H9 (cell line): ENCODE measurements around the gene ZNF687. TPM values are rescaled to one million over a fixed set of nuclear protein-coding genes. Genes with fewer than 3 reads are reported as not detected.
A peak's percentile ranks its signal among the peaks of the same experiment; 100 is the strongest.

Source experiments
- DNase-seq: peaks from one replicate; pipeline ENCODE4 v3.0.0-alpha.2; 2017
- H2AFZ ChIP-seq: one replicate; pipeline ENCODE4 v1.6.1; 2013; ENCODE audit warnings: mild to moderate bottlenecking, low read length, control low read depth, moderate library complexity
- H2AK5ac ChIP-seq: 2 replicates; pipeline ENCODE4 v1.6.1; 2013; ENCODE audit warnings: low read length, control low read depth, mixed read lengths; ENCODE audit not compliant: insufficient read length
- H2BK120ac ChIP-seq: one replicate; pipeline ENCODE4 v1.6.1; 2013; ENCODE audit warnings: low read depth, mild to moderate bottlenecking, low read length, control low read depth, inconsistent platforms; ENCODE audit not compliant: poor library complexity, severe bottlenecking
- H2BK12ac ChIP-seq: 2 replicates; pipeline ENCODE4 v1.6.1; 2013; ENCODE audit warnings: low read length, control low read depth, mixed read lengths, low read depth; ENCODE audit not compliant: insufficient read length
- H2BK15ac ChIP-seq: 2 replicates; pipeline ENCODE4 v1.6.1; 2013; ENCODE audit warnings: low read depth, low read length, control low read depth
- H2BK20ac ChIP-seq: one replicate; pipeline ENCODE4 v1.6.1; 2013; ENCODE audit warnings: low read depth, mild to moderate bottlenecking, low read length, control low read depth, inconsistent platforms; ENCODE audit not compliant: poor library complexity, severe bottlenecking
- H2BK5ac ChIP-seq: 2 replicates; pipeline ENCODE4 v1.6.1; 2013; ENCODE audit warnings: low read length, control low read depth, mixed read lengths; ENCODE audit not compliant: insufficient read length
- H3K14ac ChIP-seq: 2 replicates; pipeline ENCODE4 v1.6.1; 2013; ENCODE audit warnings: low read length, control low read depth; ENCODE audit not compliant: insufficient read depth
- H3K18ac ChIP-seq: 2 replicates; pipeline ENCODE4 v1.6.1; 2013; ENCODE audit warnings: low read depth, mild to moderate bottlenecking, mixed read lengths, low read length, control low read depth; ENCODE audit not compliant: insufficient read length
- H3K23ac ChIP-seq: 2 replicates; pipeline ENCODE4 v1.6.1; 2013; ENCODE audit warnings: low read length, control low read depth, mixed read lengths, low read depth; ENCODE audit not compliant: insufficient read length
- H3K23me2 ChIP-seq: 2 replicates; pipeline ENCODE4 v1.6.1; 2013; ENCODE audit warnings: low read depth, mild to moderate bottlenecking, mixed read lengths, low read length, control low read depth; ENCODE audit not compliant: insufficient read length, poor library complexity, severe bottlenecking
- H3K27ac ChIP-seq: 2 replicates; pipeline ENCODE4 v1.5.1; 2013; ENCODE audit warnings: low read length, control low read depth, mixed read lengths, low read depth; ENCODE audit not compliant: insufficient read length
- H3K27me3 ChIP-seq: 2 replicates; pipeline ENCODE4 v1.6.1; 2013; ENCODE audit warnings: low read length, control low read depth, inconsistent platforms; ENCODE audit not compliant: insufficient read depth
- H3K4ac ChIP-seq: 2 replicates; pipeline ENCODE4 v1.6.1; 2013; ENCODE audit warnings: low read depth, mild to moderate bottlenecking, control low read depth, inconsistent platforms, low read length, moderate library complexity
- H3K4me1 ChIP-seq: 2 replicates; pipeline ENCODE4 v1.6.1; 2013; ENCODE audit warnings: low read length, control low read depth, inconsistent platforms; ENCODE audit not compliant: insufficient read depth
- H3K4me2 ChIP-seq: 2 replicates; pipeline ENCODE4 v1.6.1; 2013; ENCODE audit warnings: low read length, control low read depth, mixed read lengths; ENCODE audit not compliant: insufficient read length, insufficient read depth
- H3K56ac ChIP-seq: 2 replicates; pipeline ENCODE4 v1.6.1; 2013; ENCODE audit warnings: low read depth, mild to moderate bottlenecking, mixed read lengths, low read length, control low read depth; ENCODE audit not compliant: insufficient read length
- H3K79me1 ChIP-seq: 2 replicates; pipeline ENCODE4 v1.6.1; 2013; ENCODE audit warnings: low read depth, mild to moderate bottlenecking, moderate library complexity, low read length, control low read depth, inconsistent platforms; ENCODE audit not compliant: insufficient read depth, poor library complexity, severe bottlenecking
- H3K79me2 ChIP-seq: 2 replicates; pipeline ENCODE4 v1.6.1; 2013; ENCODE audit warnings: low read length, control low read depth, inconsistent platforms; ENCODE audit not compliant: insufficient read depth
- H3K9ac ChIP-seq: 2 replicates; pipeline ENCODE4 v1.6.1; 2013; ENCODE audit warnings: low read length, control low read depth, mixed read lengths; ENCODE audit not compliant: insufficient read length; ENCODE audit errors: extremely low read depth
- H3K9me3 ChIP-seq: one replicate; pipeline ENCODE4 v1.6.1; 2013; ENCODE audit warnings: low read depth, low read length, inconsistent platforms; ENCODE audit not compliant: control insufficient read depth
- H3T11ph ChIP-seq: one replicate; pipeline ENCODE4 v1.6.1; 2013; ENCODE audit warnings: mild to moderate bottlenecking, low read length, control low read depth, inconsistent platforms
- H4K20me1 ChIP-seq: one replicate; pipeline ENCODE4 v1.6.1; 2013; ENCODE audit not compliant: control insufficient read depth, insufficient read length, insufficient read depth
- H4K5ac ChIP-seq: 2 replicates; pipeline ENCODE4 v1.6.1; 2013; ENCODE audit warnings: low read depth, mild to moderate bottlenecking, mixed read lengths, low read length, control low read depth; ENCODE audit not compliant: insufficient read length
- H4K8ac ChIP-seq: replicated peaks from 2 replicates; pipeline ENCODE4 v1.6.1; 2013; ENCODE audit warnings: low read length, control low read depth, mixed read lengths, low read depth; ENCODE audit not compliant: insufficient read length
- H4K91ac ChIP-seq: 2 replicates; pipeline ENCODE4 v1.6.1; 2013; ENCODE audit warnings: low read depth, mild to moderate bottlenecking, moderate library complexity, mixed read lengths, low read length, control low read depth; ENCODE audit not compliant: insufficient read length
- H3K27ac Mint-ChIP-seq, 3 experiments: 2 replicates in 2 of 3; 3 replicates in 1 of 3; pipeline ENCODE4 v1.8.0; 2020 to 2021; ENCODE audit warnings: mixed read lengths in 3 of 3, mild to moderate bottlenecking in 1 of 3, moderate library complexity in 1 of 3
- H3K27me3 Mint-ChIP-seq: 2 replicates; pipeline ENCODE4 v1.8.0; 2021; ENCODE audit warnings: low read depth, mild to moderate bottlenecking, moderate library complexity, mixed read lengths
- H3K36me3 Mint-ChIP-seq, 3 experiments: 2 replicates in 2 of 3; 3 replicates in 1 of 3; pipeline ENCODE4 v1.8.0; 2020 to 2021; ENCODE audit warnings: low read depth in 3 of 3, mixed read lengths in 3 of 3; ENCODE audit not compliant: insufficient read depth in 1 of 3
- H3K4me1 Mint-ChIP-seq, 2 experiments: 2 replicates each; pipeline ENCODE4 v1.8.0; 2020; ENCODE audit warnings: mixed read lengths in 2 of 2
- H3K4me3 Mint-ChIP-seq, 2 experiments: 2 replicates in 1 of 2; 3 replicates in 1 of 2; pipeline ENCODE4 v1.8.0; 2020 to 2021; ENCODE audit warnings: mild to moderate bottlenecking in 2 of 2, mixed read lengths in 2 of 2, moderate library complexity in 1 of 2
- H3K9me3 Mint-ChIP-seq, 2 experiments: 2 replicates in 1 of 2; 3 replicates in 1 of 2; pipeline ENCODE4 v1.8.0; 2020; ENCODE audit warnings: mild to moderate bottlenecking in 2 of 2, mixed read lengths in 2 of 2, moderate library complexity in 1 of 2
- WGBS: extraction: QIAGEN DNeasy Blood & Tissue Kit; methylation state at CpG from one replicate; pipeline ENCODE4 v1.1.7; 2013; ENCODE audit warnings: missing lambda C conversion rate, low lambda C conversion rate, mixed read lengths; ENCODE audit not compliant: insufficient read length; ENCODE audit errors: extremely low coverage; 5-methylcytosine and 5-hydroxymethylcytosine counted together
- total RNA-seq: library from RNA; stranded (reverse); gene quantifications from 2 replicates; pipeline ENCODE4 v1.2.1, GENCODE V29; 2021
- TF ChIP-seq, protein P1 (sequence below): fragments of 200-600 bp; sonication (generic); conservative IDR thresholded peaks from 3 replicates; pipeline ENCODE4 v1.8.0; 2021; ENCODE audit warnings: antibody characterized with exemption, mild to moderate bottlenecking

The ZNF687 gene
- total RNA-seq, 1 experiment from 2014 or later = 58.2 TPM

- Histone ChIP-seq H2AK5ac (no peak overlapping the region), H3K56ac (no peak overlapping the region), H3K79me1 (no peaks in the 10 kb centered on the region), H3K23ac (no peak overlapping the region), H2BK15ac (no peak overlapping the region), H3K79me2 (0 out of 2 replicates have a peak, but pooled peaks cover 3% of the 10 kb centered on the region), H4K91ac (no peak overlapping the region), H3K14ac (no peak overlapping the region), H3K9ac (no peak overlapping the region), H3K4me1 (no peaks in the 10 kb centered on the region), H3K9me3 (no peaks in the 10 kb centered on the region), H2BK20ac (no peak overlapping the region), H4K20me1 (no peaks in the 10 kb centered on the region), H3K23me2 (no peaks in the 10 kb centered on the region), H3K4me2 (no peak overlapping the region), H4K8ac (no peak overlapping the region), H2BK5ac (no peak overlapping the region), H2AFZ (no peak overlapping the region), H3K27ac (no peak overlapping the region), H2BK120ac (no peak overlapping the region), H3K18ac (no peak overlapping the region), H2BK12ac (no peak overlapping the region), H4K5ac (no peak overlapping the region), H3K4ac (no peak overlapping the region), H3T11ph (no peak overlapping the region), H3K27me3 (no peaks in the 10 kb centered on the region)
- no peaks in the 10 kb centered on the region for H3K9me3 Mint-ChIP-seq
- H3K27me3 Mint-ChIP-seq = no peaks in the 10 kb centered on the region
- H3K4me3 Mint-ChIP-seq = no peak overlapping the region
- H3K27ac Mint-ChIP-seq = peak overlapping the region in 2 of 3 experiments; percentile 24 to 53; a peak in 1 of 7 replicates
- peaks cover 5% of the 10 kb centered on the region in 2 experiments; a peak in 2 of 4 replicates for H3K4me1 Mint-ChIP-seq
- TF ChIP-seq, protein P1, sequence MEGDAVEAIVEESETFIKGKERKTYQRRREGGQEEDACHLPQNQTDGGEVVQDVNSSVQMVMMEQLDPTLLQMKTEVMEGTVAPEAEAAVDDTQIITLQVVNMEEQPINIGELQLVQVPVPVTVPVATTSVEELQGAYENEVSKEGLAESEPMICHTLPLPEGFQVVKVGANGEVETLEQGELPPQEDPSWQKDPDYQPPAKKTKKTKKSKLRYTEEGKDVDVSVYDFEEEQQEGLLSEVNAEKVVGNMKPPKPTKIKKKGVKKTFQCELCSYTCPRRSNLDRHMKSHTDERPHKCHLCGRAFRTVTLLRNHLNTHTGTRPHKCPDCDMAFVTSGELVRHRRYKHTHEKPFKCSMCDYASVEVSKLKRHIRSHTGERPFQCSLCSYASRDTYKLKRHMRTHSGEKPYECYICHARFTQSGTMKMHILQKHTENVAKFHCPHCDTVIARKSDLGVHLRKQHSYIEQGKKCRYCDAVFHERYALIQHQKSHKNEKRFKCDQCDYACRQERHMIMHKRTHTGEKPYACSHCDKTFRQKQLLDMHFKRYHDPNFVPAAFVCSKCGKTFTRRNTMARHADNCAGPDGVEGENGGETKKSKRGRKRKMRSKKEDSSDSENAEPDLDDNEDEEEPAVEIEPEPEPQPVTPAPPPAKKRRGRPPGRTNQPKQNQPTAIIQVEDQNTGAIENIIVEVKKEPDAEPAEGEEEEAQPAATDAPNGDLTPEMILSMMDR = no peak
- no peak for DNase-seq
- WGBS = no CpG with 5 or more reads among the region's 14 CpGs
- peaks cover 44 to 69% (median 65%) of the 10 kb centered on the region in 3 experiments for H3K36me3 Mint-ChIP-seq
These were observed 16.5 kb upstream of the ZNF687 start for GRCh38 chr1:151265446-151266236.
